Stomach (tissue), 4 donors: ENCODE data around the gene ZBTB7B.

Experiments used
- POLR2A ChIP-seq, 4 donors: fragments of 450-650 bp; IDR thresholded peaks; one replicate each; pipeline ENCODE4 v1.6.1; 2016; ENCODE audit warnings: antibody characterized with exemption in 4 of 4, control low read depth in 2 of 4, mild to moderate bottlenecking in 1 of 4, moderate library complexity in 1 of 4
- POLR2AphosphoS5 ChIP-seq, 3 donors: sonication (generic); formaldehyde crosslinking; IDR thresholded peaks; one replicate each; pipeline ENCODE4 v1.6.1; 2016; ENCODE audit warnings: antibody characterized with exemption in 3 of 3
- TF ChIP-seq, protein P1 (sequence below), 7 experiments: fragments of 450-650 bp in 4 of 7; fragments of 200-600 bp in 3 of 7; sonication (generic) in 3 of 7; IDR thresholded peaks; one replicate each; pipeline ENCODE4 v1.5.1; 2016 to 2019; ENCODE audit warnings: antibody characterized with exemption in 7 of 7, control low read depth in 2 of 7, mild to moderate bottlenecking in 1 of 7

DNA sequence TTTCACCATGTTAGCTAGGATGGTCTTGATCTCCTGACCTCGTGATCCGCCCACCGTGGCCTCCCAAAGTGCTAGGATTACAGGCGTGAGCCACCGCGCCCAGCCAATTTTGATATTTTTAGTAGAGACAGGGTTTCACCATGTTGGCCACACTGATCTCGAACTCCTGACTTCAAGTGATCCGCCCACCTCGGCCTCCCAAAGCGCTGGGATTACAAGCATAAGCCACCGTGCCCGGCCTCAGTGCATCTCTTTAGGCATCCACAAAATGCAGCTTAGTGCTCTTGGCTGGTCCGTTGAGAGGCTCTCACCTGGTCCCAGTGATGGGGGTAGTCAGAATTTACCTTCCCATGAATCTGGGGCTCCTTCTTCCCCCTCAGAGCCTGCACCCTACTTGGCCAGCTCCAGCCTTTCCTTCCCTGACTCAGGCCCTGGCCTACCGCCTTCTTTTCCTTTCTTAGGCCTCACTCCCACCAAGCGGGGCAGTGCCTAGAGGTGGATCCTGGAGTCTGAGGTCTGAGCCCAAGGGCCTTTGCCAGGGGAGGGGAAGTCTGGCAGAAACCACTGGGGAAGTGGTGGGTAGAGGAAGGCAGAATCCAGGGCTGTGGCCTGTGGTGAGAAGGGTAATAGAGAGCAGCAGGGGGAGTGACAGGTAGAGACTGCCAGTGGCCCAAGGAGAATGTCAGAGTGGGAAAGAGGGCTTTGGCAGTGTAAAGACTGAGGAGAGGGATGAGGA lies 5.5 kb upstream of the ZBTB7B start:
- TF ChIP-seq POLR2AphosphoS5 (IDR thresholded peaks at IDR 0.05) (no peak), POLR2A (IDR thresholded peaks at IDR 0.05) (no peak)
- TF ChIP-seq, protein P1, sequence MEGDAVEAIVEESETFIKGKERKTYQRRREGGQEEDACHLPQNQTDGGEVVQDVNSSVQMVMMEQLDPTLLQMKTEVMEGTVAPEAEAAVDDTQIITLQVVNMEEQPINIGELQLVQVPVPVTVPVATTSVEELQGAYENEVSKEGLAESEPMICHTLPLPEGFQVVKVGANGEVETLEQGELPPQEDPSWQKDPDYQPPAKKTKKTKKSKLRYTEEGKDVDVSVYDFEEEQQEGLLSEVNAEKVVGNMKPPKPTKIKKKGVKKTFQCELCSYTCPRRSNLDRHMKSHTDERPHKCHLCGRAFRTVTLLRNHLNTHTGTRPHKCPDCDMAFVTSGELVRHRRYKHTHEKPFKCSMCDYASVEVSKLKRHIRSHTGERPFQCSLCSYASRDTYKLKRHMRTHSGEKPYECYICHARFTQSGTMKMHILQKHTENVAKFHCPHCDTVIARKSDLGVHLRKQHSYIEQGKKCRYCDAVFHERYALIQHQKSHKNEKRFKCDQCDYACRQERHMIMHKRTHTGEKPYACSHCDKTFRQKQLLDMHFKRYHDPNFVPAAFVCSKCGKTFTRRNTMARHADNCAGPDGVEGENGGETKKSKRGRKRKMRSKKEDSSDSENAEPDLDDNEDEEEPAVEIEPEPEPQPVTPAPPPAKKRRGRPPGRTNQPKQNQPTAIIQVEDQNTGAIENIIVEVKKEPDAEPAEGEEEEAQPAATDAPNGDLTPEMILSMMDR (IDR thresholded peaks at IDR 0.05), result no peak
